RPMI8226 (cell line): ENCODE results near the gene ZNF618.

Source experiments
- DNase-seq: peaks from one replicate; pipeline ENCODE4 v3.0.0-alpha.2; 2015

Gene ZNF618

DNA sequence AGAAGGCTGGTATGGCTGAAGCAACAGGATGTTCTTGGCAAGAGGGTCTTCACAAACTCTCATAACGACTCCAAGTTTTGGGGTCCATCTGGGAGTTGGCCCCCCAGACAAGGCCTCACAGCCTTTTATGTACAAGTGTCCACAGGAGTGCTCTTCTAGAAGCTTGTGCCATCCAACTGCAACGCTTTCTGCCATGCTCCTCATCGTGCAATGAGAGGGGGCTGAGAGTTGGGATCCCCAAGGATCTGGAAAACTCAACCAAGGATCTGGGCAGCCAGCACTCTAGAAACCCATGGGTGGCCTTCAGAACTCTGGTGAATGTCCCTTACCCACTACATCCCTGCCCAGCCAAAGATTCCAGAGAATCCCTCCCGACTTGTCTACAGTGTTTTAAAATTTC lies 210.5 kb downstream of the ZNF618 start:
- no peak for DNase-seq

DNA sequence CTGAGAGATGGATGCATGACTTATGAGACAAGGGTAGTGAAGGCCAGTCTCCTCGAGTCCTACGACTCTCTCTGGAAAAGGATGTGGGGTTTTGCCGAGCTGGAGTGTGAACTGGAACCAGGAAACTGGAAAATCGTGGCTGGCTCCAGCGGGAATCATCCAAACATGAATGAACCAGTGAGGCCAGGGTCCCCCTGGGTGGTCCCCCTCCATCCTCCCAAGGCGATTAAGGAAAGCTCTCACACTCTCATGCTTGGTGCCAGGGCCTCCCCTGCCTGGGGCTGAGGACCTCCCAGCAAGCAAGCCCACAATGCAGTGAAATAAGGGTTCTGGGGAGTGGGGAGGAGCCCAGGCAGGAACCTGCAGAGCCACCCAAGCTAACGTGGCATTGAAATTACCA lies 211.6 kb downstream of the ZNF618 start:
- no peak for DNase-seq

DNA sequence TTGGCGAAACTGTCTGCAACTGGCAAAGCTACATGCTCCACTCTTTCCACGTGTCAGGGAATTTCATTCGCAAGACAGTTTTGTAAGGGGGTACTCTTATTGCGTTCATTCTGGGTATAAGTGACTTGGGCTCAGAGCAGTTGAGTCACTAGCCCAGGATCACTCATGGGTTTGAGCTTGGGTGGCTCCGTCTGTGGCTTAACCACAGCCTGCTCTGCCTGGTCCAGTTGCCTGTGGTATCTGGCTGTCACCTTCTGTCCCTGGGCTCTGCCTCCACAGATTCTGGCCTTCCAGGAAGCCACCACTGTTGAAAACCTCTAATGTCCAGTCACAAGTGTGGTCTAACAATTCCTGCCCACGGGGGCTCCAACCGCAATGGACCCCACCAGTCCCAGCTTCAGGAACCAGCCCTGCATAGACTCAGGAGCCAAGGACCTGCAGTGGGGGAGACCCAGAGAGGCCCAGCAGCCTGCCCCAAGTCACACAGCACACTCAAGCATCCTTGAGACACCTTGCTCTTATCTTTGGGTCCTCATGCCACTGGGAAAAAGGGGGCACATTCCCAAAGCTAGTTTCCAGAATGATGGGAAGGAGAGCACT lies 212.6 kb downstream of the ZNF618 start:
- DNase-seq, result no peak

DNA sequence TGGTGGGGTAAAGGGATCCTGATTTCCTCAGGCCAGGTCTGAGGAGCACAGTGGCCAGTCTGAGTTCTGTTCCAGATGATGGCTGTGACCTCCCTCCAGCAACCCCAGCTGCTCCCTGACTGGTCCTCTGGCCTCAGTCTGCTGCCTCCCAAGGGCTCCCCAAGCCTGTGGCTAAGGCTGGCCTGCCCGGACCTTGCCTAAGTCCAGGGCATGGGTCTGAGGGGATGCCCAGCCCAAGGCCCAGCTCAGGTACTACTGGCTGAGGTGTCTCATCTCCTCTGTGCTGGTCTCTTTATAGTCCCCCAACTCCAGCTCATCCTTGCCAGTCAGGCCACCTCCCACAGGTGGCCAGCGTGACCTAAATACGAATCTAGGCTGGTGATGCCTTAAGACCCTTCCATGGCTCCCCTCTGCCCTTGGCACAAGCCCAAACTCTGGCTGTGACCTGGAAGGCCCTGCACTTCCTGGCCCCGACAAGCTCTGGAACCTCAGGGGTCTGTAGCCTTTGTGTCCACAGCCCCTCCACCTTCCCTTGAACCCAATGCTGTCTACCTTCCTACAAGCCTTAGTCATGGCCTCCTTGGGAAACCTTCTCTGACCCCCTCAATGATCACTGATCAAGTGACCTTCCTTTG lies 213.2 kb downstream of the ZNF618 start:
- DNase-seq, result no peak

DNA sequence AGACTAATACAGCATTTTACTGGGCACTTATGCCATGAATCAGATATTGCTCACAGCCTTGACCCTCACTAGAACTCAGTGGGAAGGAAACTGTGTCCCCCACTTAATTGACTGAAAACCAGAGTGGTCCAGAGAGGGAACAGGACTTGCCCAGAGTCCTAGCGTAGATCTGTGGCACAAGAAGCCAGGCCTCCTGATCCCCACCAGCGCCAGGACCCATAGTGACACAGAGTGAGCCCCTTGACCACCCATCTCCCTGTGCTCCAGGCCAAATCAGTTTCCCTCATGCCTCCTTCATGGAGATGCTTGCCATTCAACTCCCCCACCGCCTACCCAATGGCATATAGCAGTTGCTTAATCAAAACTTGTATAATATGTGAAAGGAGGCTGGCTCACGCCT lies 214.7 kb downstream of the ZNF618 start:
- no peak for DNase-seq

DNA sequence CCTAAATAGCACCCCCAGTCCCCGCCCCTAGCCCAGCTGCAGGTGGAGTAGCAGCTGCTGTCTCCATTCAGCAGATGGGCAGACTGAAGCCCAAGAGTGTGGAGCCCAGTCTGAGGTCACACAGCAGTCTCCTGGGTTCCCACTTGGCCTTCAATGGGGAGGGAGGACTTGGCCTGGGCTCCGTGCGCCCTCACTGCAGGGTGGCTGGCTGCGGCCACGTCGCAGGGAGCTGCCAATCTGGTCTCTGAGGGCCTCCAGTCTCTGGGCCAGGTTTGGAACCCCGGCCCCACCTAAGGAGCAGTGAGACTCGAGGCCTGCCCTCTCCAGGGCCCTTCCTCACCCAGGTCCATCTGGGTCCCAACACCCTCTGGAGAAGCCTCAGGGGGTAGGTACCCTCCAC lies 215.6 kb downstream of the ZNF618 start:
- DNase-seq, result no peak

DNA sequence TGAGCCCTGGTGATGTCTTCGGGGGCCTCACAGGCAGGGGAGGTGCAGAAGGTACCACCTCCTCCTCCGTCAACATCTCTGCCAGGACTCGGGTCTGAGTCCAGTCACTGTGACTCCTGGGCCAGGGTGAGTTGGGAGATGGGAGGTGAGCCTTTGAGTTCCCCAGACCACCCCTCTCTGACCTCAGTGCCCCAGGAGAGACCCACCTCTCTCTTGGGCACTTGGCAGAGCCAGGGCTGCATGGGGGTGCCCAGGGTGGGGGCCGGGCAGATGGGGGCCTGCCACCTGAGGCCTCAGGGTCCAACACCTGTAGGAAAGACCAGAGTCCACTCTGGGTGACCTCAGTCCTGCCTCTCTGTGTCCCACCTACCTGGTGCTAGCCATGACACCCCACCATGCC lies 216.2 kb downstream of the ZNF618 start:
- no peak for DNase-seq

DNA sequence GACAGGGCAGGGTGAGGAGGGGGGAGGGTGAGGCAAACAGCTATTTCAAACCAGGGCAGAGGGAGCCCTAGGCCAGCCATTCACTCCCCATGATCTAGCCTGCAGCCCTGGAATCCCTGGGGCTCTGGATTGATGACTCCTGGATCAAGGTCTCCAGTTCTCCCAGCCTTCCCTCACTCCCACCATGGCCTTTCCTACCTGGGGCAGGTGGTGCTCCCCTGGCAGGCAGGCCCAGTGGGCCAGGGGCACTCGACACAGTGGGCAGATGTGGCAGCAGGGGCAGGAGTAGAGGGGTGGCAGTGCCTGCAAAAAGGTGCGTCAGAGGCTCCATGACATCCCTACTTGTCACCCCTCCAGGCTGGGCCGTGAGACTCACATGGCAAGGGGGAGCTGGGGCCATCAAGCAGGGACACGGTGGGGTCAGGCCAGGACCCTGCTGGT lies 216.9 kb downstream of the ZNF618 start:
- DNase-seq, result no peak

DNA sequence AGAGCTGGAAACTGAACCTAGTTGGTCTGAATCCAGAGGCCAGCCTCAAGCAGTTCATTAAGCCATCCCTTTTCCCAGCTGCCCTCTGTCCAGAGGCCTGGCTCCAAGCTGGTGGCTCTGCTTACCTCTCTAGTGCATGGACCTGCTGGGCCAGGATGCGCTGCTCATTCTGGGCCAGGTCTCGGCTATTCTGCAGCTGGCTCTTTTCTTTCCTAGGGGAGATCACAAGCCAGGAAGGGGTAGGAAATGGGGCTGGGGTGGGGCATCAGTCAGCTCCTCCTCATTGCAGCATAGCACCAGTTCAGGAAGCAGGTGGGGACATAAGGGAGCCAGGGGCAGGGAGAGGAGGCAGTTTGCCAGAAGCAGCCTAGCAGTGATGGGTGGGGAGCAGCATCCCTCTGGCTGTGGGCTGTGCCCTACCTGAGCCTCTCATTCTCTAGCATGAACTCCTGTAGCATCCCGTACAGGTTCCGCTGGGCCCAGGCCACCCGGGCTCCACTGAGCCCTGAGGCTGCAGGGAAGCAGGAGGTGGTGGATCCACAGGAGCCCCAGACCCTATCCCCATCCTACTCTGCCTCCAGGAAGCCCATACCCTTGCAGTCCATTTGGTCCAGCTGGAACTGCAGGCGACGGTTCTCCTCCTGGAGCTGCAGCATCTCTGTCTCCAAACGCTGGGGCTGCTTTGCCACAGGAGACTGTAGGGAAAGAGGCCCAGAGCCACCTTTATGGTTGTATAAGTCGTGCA lies 217.8 kb downstream of the ZNF618 start:
- DNase-seq, result no peak

DNA sequence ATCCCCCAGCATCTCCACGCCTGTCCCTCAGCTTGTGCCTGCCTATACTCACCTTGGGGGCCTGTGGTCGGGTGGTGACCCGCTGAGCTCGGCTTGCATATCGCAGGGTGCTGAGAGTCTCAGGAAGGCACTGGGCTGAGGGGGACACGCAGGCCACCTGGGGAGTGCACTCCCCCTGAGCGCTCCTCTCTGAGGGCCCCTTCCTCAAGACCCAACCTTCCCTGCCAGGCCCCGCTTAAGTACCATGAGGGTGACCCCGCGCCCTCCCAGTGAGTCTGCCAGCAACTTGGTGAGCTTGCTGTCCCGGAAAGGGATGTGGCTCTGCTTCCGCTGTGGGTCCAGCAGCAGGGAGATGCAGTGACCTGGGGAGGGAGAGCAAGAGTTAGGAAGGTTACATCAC lies 218.9 kb downstream of the ZNF618 start:
- DNase-seq, result no peak

DNA sequence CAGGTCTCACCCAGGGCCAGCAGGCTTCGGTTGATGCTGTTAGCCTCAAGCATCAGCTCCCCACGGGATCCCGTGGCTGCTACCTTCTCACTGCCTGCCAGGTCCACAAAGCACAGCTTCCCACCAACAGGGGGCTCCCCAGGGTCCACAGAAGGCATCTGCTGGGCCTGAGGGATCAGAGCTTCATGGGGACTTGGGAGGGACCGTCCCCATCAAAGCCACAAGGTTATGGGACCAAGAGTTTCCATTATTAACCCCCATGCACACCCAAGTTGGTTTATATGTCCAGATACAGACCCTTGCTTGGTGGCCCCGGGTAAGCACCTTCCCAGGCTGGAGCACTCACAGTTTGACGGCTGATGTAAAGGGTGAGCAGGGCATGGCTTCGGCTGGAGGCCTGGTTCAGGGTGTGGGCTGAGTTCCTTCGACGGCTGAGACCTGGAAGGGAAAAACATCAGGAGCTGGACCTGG lies 220.0 kb downstream of the ZNF618 start:
- no peak for DNase-seq

DNA sequence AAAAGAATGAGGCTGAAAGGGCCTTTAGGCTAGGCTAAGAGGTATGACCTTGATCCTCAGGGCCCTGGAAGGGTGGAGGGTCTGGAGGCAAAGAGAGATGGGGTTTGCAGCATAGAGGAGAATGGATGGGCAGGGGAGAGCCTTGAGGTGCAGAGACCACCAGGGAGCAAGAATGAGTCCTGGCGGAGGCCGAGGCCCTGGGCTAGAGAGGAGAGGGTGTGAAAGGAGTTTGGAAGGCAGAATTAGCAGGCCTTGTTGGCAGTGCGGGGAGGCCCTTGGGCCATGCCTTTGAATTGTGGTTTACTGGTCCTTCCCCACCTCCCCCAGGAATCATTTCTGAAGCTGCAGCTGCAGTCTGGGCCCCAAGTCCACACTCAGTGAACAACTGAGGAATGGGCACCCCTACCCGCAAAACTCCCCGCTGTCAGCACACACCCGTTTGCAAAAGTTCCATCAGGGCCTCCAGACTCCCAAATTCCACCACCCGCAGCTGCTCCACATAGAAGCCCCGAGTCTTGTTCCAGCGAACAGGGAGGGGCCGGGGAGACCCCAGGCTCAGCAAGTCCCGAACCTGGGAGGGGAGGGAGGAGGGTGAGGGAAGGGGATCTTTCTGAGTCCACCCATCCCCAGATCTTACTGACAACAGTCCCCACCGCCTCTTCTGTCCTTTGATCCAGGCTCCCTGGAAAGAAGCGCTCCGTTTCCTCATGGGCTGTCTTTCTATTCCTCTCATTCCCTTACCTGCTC lies 220.9 kb downstream of the ZNF618 start:
- no peak for DNase-seq

DNA sequence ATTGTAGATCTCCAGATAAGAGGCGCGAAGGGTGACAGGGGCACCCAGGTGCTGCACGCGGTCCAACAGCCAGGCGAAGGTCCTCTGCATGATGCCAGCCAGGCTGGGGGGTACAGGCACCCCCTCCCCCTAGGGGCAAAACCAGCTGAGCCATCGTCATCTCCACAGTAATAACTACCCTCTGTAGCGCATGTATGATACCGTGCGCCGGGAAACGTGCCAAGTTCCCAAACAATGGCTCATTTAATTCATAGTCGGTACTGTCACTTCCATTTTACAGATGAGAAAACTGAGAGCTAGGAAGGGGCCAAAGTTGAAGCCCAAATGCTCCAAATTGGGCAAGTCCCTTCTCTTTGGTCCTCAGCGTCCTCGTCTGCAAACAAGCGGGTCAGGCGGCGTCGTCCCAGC lies 221.5 kb downstream of the ZNF618 start:
- no peak for DNase-seq

DNA sequence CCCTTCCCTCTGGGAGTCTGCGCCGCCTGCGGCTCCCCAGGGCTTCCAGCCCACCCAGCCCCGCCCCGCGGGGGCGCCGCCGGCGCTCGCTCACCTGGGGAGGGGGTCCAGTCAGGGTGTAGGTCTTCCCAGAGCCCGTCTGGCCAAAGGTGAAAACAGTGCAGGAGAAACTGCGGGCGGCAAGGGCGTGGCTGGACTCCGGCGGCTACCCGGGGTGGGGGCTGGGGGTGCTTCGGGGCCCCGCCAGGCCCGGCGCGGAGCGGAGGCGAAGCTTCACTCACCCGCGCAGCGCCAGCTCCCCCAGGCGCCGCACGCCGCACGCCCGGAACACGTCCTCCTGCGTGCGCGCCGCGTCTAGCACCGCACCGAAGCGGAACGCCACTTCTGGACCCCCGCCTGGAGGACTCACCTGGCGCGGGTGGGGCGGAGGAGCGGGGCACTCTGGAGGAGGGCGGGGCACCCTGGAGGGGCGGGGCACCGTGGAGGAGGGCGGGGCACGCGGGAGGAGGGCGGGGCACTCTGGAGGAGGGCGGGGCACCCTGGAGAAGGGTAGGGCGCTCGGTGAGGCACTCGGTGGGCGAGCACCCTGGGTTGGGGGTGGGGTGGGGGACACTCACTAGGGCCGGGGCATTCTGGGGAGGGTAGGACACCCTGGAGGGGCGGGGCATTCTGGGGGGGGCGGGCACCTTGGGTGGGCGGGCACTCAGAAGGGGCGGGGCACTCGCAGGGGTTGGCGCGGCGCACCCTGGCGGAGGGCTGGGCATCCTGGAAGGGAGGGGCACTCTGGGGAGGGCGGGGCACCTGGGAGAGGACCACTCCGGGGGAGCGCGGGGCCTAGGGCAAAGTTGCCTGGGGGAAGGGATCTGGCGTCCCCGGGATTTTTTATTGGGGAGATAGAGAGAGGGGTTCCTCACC lies 222.2 kb downstream of the ZNF618 start:
- no peak for DNase-seq

DNA sequence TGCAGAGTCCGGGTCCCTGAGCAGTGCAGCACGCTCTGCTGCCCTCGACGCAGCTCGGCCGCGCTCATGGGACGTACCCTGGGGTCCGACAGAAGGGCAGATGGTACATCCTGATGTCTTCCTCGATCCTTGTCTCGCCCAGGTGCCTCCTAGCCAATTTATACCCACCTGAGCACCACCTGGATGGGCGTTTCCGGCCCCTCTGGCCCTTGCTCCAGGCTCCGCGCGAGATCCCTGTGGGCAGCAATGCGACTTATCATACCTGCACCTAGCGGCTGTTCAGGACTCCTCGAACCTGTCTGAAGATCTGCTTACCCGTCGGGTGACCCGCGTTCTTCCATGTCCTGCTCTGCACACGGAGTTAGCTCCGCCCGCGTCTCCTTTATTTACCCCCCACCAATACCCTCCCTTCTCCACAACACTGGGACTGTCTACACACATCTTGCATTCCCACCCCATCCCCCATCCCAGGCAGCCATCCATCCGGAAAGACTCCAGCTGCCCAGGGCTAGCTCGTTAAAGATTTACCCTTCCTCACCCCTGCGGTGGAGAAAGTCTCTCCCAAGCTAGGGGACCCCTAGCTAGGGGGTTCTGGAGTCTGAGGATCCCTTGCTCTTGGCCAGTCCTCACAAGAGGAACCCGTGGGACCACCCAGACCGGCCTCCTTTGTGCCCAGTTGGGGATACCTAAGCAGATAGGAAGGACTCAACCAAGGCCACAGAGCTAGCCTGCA lies 223.0 kb downstream of the ZNF618 start, which contains the start of gene KIF12:
KIF12 (minus strand) TSS at position 357 of the 733 bp plus-strand sequence; CDS start at position 341, 16 bp downstream.
- DNase-seq, result no peak

DNA sequence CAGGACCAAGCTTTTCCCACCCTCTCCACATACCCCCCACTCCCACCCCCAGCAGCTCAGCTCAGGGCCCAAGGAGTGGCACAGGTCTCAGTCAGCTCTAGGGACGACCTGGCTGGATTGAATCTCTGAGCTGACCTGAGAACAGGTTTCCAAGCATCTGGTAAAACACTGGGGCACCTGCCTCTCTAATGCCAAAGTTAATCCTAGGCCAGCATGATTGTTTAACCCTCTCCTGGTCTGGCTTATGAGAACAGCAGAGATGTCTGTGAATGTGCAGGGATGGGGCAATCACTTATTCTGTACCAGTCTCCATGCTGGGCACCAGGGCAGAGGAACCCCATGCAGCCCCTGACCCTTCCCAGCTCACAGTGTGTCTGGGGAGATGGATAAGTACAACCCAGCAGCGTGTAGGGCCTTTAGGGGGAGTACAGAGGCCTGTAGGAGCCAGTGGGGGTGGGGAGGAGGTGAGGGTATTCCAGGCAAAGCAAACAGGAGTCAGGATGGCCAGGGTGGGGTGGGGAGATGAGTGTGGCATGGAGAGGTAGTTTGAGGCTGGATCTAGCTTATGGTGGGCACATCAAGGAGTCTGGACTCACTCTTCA lies 223.7 kb downstream of the ZNF618 start:
- DNase-seq, result no peak

DNA sequence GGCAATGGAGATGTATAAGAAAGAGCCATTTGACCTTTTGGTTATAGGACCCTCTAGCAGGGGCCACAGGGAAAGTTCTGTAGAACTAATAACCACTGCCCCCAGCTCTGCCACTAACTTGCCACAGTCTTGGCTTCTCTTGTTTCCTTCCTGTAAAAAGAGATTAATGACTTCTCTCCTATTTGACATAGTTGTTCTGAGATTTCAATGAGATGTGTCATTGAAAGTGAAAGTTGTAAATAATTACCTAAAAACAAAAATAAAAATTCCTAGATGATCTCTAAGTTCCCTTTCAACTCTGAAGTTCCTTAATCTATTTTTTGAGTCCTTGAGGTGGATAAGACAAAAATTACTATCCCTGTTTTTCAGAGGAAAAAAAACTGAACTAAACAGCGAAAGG lies 224.4 kb downstream of the ZNF618 start:
- no peak for DNase-seq

DNA sequence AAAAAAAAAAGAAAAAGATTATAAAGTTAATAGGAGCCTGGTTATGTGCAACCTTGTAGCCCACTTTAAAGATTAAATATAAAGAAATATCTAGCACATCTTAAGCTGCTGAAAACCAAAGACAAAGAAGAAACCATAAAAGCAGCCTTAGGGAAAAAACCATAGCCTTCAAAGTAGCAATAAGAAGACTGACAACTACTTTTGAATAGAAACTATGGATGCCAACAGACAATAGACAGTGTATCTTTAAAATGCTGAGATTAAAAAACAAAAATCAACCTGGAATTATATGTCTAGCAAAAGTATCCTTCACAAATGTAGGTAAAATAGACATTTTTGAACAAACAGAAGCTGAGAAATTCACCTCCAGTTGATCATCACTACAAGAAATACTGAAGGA lies 226.4 kb downstream of the ZNF618 start:
- no peak for DNase-seq

DNA sequence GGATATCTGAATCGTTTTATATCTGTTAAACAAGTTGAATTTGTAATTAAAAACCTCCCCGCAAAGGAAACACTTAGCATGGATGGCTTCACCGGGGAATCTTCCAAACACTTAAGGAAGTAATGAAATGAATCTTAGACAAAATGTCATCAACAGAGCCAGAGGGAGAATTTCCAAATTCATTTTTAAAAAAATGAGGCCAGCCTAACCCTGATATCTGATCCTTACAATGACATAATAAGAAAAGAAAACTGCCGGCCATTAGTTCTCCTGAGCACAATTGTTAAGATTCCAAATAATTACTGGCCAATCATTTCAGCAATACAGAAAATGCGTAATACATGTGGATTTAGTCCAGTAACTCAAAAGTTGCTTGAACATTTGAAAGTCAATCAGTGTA lies 229.1 kb downstream of the ZNF618 start:
- DNase-seq, result no peak
